Measurements from ENCODE around the gene ZPLD1. TPM values are rescaled to one million over a fixed set of nuclear protein-coding genes. Genes with fewer than 3 reads are reported as not detected.

ZPLD1 gene
- total RNA-seq, 1 donor from 2014 or later: not detected

DNA sequence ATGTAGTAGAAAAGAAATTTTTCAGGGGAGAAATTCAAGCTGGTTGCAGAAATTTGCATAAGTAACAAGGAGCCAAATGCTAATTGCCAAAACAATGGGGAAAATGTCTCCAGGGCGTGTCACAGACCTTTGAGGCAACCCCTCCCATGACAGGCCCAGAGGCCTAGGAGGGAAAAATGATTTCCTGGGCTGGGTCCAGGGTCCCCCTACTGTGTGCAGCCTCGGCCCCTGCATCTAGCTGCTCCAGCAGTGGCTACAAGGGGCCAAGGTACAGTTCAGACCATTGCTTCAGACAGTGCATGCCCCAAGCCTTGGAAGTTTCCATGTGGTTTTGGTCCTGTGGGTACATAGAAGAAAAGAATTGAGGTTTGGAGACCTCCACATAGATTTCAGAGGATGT, 70.7 kb downstream of the ZPLD1 start:
- DNase-seq (ENCODE audit: extremely low spot score, unreplicated experiment): no peak
- no peaks in the 10 kb centered on the region for H3K4me1 Mint-ChIP-seq (ENCODE audit: unreplicated experiment)
- H3K9me3 Mint-ChIP-seq (ENCODE audit: unreplicated experiment): no peaks in the 10 kb centered on the region

DNA sequence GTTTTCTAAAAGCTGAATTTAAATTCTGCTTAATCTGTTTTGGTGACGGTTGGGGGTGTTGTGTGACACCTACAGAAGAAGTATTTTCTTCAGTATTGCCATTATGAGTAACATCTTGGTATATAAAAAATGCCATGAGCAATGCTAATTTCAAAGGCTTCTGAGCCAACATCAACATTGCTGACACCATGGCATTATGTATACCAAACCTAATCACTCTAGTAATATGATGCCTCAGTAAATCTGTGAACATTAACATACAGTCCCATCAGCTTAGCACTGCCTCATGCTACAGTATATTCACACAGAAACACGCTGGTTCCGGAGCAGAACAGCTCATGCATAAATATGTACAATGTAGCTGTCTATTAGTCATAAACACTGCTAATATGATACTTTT, 75.8 kb downstream of the ZPLD1 start:
- Mint-ChIP-seq H3K4me3 (ENCODE audit: unreplicated experiment) (no peak overlapping the region), H3K36me3 (ENCODE audit: unreplicated experiment) (no peaks in the 10 kb centered on the region), H3K4me1 (ENCODE audit: unreplicated experiment) (no peaks in the 10 kb centered on the region), H3K27ac (ENCODE audit: unreplicated experiment) (no peak overlapping the region), H3K27me3 (ENCODE audit: unreplicated experiment) (peaks cover 19% of the 10 kb centered on the region), H3K9me3 (ENCODE audit: unreplicated experiment) (no peaks in the 10 kb centered on the region)
- TF ChIP-seq, protein P1, sequence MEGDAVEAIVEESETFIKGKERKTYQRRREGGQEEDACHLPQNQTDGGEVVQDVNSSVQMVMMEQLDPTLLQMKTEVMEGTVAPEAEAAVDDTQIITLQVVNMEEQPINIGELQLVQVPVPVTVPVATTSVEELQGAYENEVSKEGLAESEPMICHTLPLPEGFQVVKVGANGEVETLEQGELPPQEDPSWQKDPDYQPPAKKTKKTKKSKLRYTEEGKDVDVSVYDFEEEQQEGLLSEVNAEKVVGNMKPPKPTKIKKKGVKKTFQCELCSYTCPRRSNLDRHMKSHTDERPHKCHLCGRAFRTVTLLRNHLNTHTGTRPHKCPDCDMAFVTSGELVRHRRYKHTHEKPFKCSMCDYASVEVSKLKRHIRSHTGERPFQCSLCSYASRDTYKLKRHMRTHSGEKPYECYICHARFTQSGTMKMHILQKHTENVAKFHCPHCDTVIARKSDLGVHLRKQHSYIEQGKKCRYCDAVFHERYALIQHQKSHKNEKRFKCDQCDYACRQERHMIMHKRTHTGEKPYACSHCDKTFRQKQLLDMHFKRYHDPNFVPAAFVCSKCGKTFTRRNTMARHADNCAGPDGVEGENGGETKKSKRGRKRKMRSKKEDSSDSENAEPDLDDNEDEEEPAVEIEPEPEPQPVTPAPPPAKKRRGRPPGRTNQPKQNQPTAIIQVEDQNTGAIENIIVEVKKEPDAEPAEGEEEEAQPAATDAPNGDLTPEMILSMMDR (IDR thresholded peaks at IDR 0.05): no peak
- DNase-seq (ENCODE audit: extremely low spot score, unreplicated experiment): no peak

More for the DNA sequence above, 70.7 kb downstream of the ZPLD1 start:
- TF ChIP-seq, protein P1 (IDR thresholded peaks at IDR 0.05): no peak
- Mint-ChIP-seq H3K27ac (ENCODE audit: unreplicated experiment) (no peak overlapping the region), H3K36me3 (ENCODE audit: unreplicated experiment) (no peaks in the 10 kb centered on the region), H3K27me3 (ENCODE audit: unreplicated experiment) (peaks cover 6% of the 10 kb centered on the region), H3K4me3 (ENCODE audit: unreplicated experiment) (no peak overlapping the region)

DNA sequence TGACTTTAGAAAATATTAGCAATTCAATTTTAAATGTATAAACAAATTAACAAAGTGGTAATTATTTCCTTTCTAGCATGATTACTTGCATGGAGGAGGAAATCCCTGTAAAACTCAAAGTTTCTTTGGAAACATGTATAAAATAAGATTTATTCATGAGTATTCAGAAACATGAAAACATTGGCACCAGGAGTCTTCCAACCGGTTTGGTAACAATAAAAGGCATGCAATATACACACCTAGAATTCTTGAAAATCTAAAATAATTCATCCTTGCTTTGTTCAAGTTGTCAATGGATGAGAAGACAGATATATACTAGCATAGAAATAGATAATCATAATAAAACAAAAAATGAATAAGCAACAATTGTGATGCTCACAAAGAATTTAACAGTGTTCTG, 76.4 kb downstream of the ZPLD1 start:
- Mint-ChIP-seq H3K9me3 (ENCODE audit: unreplicated experiment) (no peaks in the 10 kb centered on the region), H3K27ac (ENCODE audit: unreplicated experiment) (no peak overlapping the region), H3K27me3 (ENCODE audit: unreplicated experiment) (peaks cover 19% of the 10 kb centered on the region), H3K4me3 (ENCODE audit: unreplicated experiment) (no peak overlapping the region), H3K36me3 (ENCODE audit: unreplicated experiment) (no peaks in the 10 kb centered on the region), H3K4me1 (ENCODE audit: unreplicated experiment) (no peaks in the 10 kb centered on the region)
- TF ChIP-seq, protein P1 (IDR thresholded peaks at IDR 0.05): no peak
- DNase-seq (ENCODE audit: extremely low spot score, unreplicated experiment): no peak

DNA sequence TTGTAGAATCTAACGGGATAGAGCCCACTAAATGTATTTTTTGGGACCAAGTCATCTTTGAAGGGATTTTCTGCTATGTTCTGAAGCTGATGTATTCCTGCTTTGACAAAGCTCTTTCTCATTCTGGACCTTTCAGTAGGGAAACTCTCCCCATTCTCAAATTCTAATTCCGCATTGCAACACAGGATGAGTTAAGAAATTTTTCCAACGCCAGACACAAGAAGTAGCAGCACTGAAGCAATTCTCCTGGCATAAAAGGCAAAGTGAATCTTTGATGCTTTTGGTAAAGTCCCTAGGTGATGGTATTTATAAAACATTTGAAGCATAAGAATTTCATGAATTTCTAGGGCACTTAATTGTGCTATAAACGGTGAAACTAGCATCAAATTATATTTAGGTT, 76.8 kb downstream of the ZPLD1 start:
- no peaks in the 10 kb centered on the region for H3K9me3 Mint-ChIP-seq (ENCODE audit: unreplicated experiment)
- DNase-seq (ENCODE audit: extremely low spot score, unreplicated experiment): no peak
- TF ChIP-seq, protein P1 (IDR thresholded peaks at IDR 0.05): no peak
- H3K27me3 Mint-ChIP-seq (ENCODE audit: unreplicated experiment): peaks cover 20% of the 10 kb centered on the region
- H3K4me1 Mint-ChIP-seq (ENCODE audit: unreplicated experiment): no peaks in the 10 kb centered on the region
- H3K27ac Mint-ChIP-seq (ENCODE audit: unreplicated experiment): no peak overlapping the region
- H3K36me3 Mint-ChIP-seq (ENCODE audit: unreplicated experiment): no peaks in the 10 kb centered on the region
- H3K4me3 Mint-ChIP-seq (ENCODE audit: unreplicated experiment): no peak overlapping the region

DNA sequence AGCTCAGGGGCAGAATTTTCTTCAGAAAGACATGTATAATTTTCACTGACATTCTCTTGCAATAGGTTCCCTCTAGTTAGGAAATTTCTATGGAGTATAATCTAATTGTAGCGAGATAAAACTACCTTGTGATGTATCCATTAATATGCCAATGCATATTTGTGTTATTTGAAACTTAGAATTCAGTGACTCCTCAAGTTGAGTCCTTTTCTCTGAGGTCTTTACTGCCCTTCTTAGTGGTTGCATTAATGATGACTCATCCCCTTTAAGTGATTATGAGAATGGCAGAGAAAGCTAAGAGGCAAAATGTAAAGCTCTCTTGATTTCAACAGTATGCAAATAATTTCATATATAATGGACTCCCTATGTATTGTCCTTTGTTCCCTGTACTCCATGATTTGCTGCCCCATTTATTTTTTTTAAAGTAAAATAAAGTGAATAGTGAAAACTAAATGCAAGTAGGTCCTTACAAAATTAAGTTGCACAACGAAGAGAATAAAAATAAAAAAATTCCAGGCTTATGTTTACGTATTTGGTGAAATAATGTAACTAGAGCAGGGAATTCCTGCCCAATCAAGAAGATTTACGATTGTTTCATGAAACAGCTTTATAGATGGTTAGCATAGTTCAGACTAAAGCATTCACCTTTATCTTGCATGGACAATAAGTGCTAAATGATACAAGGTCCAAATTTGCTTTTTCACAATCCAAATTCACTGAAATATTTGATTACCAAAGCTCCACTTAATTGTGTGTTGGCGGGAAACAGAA, 78.1 kb downstream of the ZPLD1 start:
- Mint-ChIP-seq H3K4me1 (ENCODE audit: unreplicated experiment) (no peaks in the 10 kb centered on the region), H3K27ac (ENCODE audit: unreplicated experiment) (no peak overlapping the region), H3K4me3 (ENCODE audit: unreplicated experiment) (no peak overlapping the region), H3K36me3 (ENCODE audit: unreplicated experiment) (no peaks in the 10 kb centered on the region), H3K27me3 (ENCODE audit: unreplicated experiment) (peaks cover 22% of the 10 kb centered on the region), H3K9me3 (ENCODE audit: unreplicated experiment) (no peaks in the 10 kb centered on the region)
- no peak for DNase-seq (ENCODE audit: extremely low spot score, unreplicated experiment)
- TF ChIP-seq, protein P1 (IDR thresholded peaks at IDR 0.05): no peak

Measured in osteocyte (in vitro differentiated cells).